ENCODE results near the gene DST. TPM values are rescaled to one million over a fixed set of nuclear protein-coding genes. Genes with fewer than 3 reads are reported as not detected.

The DST gene
- total and polyA plus RNA-seq, 2 donors (not counting 1 experiment from before 2014, with no cell fraction given) = 1.5 to 1.9 TPM

GRCh38 chr6:56484669-56485068 lies 158.0 kb downstream of the DST start:
- Histone ChIP-seq H3K27me3 (replicated peaks in 1 of 4; ENCODE audit: control extremely low read depth in 1 of 4, control insufficient read depth in 3 of 4, insufficient read depth in 4 of 4, low read length in 3 of 4) (no peaks in the 10 kb centered on the region), H3K4me2 (replicated peaks; ENCODE audit: low read depth, low read length, poor library complexity, severe bottlenecking) (no peak overlapping the region), H3K27ac (ENCODE audit: low read length in 2 of 2) (no peak overlapping the region), H3K4me1 (ENCODE audit: control insufficient read depth in 2 of 2, insufficient read depth in 2 of 2, low read length in 2 of 2) (no peaks in the 10 kb centered on the region), H3K9me3 (ENCODE audit: control extremely low read depth in 1 of 3, control insufficient read depth in 2 of 3, insufficient read depth in 1 of 3, low read length in 2 of 3) (no peaks in the 10 kb centered on the region), H3K36me3 (replicated peaks in 1 of 2; ENCODE audit: control extremely low read depth in 1 of 2, control insufficient read depth in 1 of 2, extremely low read depth in 1 of 2, insufficient read depth in 2 of 2, low read length in 1 of 2) (no peaks in the 10 kb centered on the region), H3K9ac (ENCODE audit: low read length) (no peak overlapping the region), H2AFZ (ENCODE audit: insufficient read depth, low read depth, low read length, poor library complexity, severe bottlenecking) (no peak overlapping the region), H4K20me1 (ENCODE audit: control insufficient read depth, insufficient read depth, low read length, poor library complexity, severe bottlenecking) (no peaks in the 10 kb centered on the region), H3K4me3 (ENCODE audit: control extremely low read depth in 1 of 5, extremely low read depth in 1 of 5, insufficient read depth in 1 of 5, low read depth in 2 of 5, low read length in 4 of 5) (no peak overlapping the region), H3K79me2 (ENCODE audit: control insufficient read depth, insufficient read depth, low read length) (no peaks in the 10 kb centered on the region)
- WGBS (ENCODE audit: insufficient coverage) = no CpG with 5 or more reads among the region's 2 CpGs
- H3K4me3 Mint-ChIP-seq = no peak overlapping the region
- ChIA-PET CTCF (no interaction called here), POLR2A (no interaction called here)
- intact Hi-C loops (cut with micrococcal nuclease) = no loop called here
- no peak for ATAC-seq (ENCODE audit: low read depth)
- no peak overlapping the region for H3K27ac Mint-ChIP-seq
- H3K4me1 Mint-ChIP-seq = no peaks in the 10 kb centered on the region
- no peak for DNase-seq
- no peaks in the 10 kb centered on the region for H3K9me3 Mint-ChIP-seq (ENCODE audit: insufficient read depth)
- TF ChIP-seq CTCF (IDR thresholded peaks at IDR 0.05) (no peak), EZH2 (IDR thresholded peaks at IDR 0.05; ENCODE audit: borderline replicate concordance, insufficient read depth, low read depth, low read length, poor library complexity, severe bottlenecking) (no peak)
- no peaks in the 10 kb centered on the region for H3K27me3 Mint-ChIP-seq

- intact Hi-C loops (cut with micrococcal nuclease) = no loop called here
- WGBS (ENCODE audit: insufficient coverage) = no CpG with 5 or more reads among the region's 1 CpG
- Mint-ChIP-seq H3K9me3 (ENCODE audit: insufficient read depth) (peaks cover 4% of the 10 kb centered on the region), H3K27me3 (no peaks in the 10 kb centered on the region), H3K4me3 (no peak overlapping the region), H3K4me1 (no peaks in the 10 kb centered on the region), H3K27ac (no peak overlapping the region)
- Histone ChIP-seq H3K27me3 (replicated peaks in 1 of 4; ENCODE audit: control extremely low read depth in 1 of 4, control insufficient read depth in 3 of 4, insufficient read depth in 4 of 4, low read length in 3 of 4) (no peaks in the 10 kb centered on the region), H2AFZ (ENCODE audit: insufficient read depth, low read depth, low read length, poor library complexity, severe bottlenecking) (no peak overlapping the region), H3K27ac (ENCODE audit: low read length in 2 of 2) (no peak overlapping the region), H3K9ac (ENCODE audit: low read length) (no peak overlapping the region), H3K4me3 (ENCODE audit: control extremely low read depth in 1 of 5, extremely low read depth in 1 of 5, insufficient read depth in 1 of 5, low read depth in 2 of 5, low read length in 4 of 5) (no peak overlapping the region), H3K9me3 (ENCODE audit: control extremely low read depth in 1 of 3, control insufficient read depth in 2 of 3, insufficient read depth in 1 of 3, low read length in 2 of 3) (no peaks in the 10 kb centered on the region), H3K36me3 (replicated peaks in 1 of 2; ENCODE audit: control extremely low read depth in 1 of 2, control insufficient read depth in 1 of 2, extremely low read depth in 1 of 2, insufficient read depth in 2 of 2, low read length in 1 of 2) (no peaks in the 10 kb centered on the region), H4K20me1 (ENCODE audit: control insufficient read depth, insufficient read depth, low read length, poor library complexity, severe bottlenecking) (no peaks in the 10 kb centered on the region), H3K4me1 (ENCODE audit: control insufficient read depth in 2 of 2, insufficient read depth in 2 of 2, low read length in 2 of 2) (no peaks in the 10 kb centered on the region), H3K79me2 (ENCODE audit: control insufficient read depth, insufficient read depth, low read length) (no peaks in the 10 kb centered on the region), H3K4me2 (replicated peaks; ENCODE audit: low read depth, low read length, poor library complexity, severe bottlenecking) (no peak overlapping the region)
- no peak for ATAC-seq (ENCODE audit: low read depth)
- TF ChIP-seq EZH2 (IDR thresholded peaks at IDR 0.05; ENCODE audit: borderline replicate concordance, insufficient read depth, low read depth, low read length, poor library complexity, severe bottlenecking) = no peak
- TF ChIP-seq CTCF (IDR thresholded peaks at IDR 0.05) = no peak
- DNase-seq = no peak
- ChIA-PET CTCF (no interaction called here), POLR2A (no interaction called here)
Measured at GRCh38 chr6:56483929-56484328, 158.8 kb downstream of the DST start.

Data from B cell (primary cell).